WTC11 (cell line): ENCODE data around the gene ABCA3.

Experiments used
- SMAD3 ChIP-seq: sonication (generic); formaldehyde crosslinking; IDR thresholded peaks from 2 replicates; pipeline ENCODE4 v1.8.0; 2022; ENCODE audit warnings: missing genetic modification reagents, mild to moderate bottlenecking, borderline replicate concordance
- TEAD1 ChIP-seq: sonication (generic); formaldehyde crosslinking; IDR thresholded peaks from 2 replicates; pipeline ENCODE4 v1.8.0; 2022; ENCODE audit warnings: mild to moderate bottlenecking, missing genetic modification reagents
- ZBTB21 ChIP-seq: sonication (generic); formaldehyde crosslinking; IDR thresholded peaks from 2 replicates; pipeline ENCODE4 v1.8.1; 2023; ENCODE audit warnings: mild to moderate bottlenecking, missing genetic modification reagents, borderline replicate concordance
- ZNF423 ChIP-seq: fragments of 250-450 bp; sonication (Bioruptor Pico); IDR thresholded peaks from 2 replicates; pipeline ENCODE4 v2.1.2; 2022; ENCODE audit warnings: mild to moderate bottlenecking, moderate library complexity
- TF ChIP-seq, protein P1 (sequence below): fragments of 200-600 bp; IDR thresholded peaks from 2 replicates; pipeline ENCODE4 v1.8.0; 2022; ENCODE audit warnings: antibody characterized with exemption
- TF ChIP-seq, protein P2 (sequence below): sonication (generic); formaldehyde crosslinking; IDR thresholded peaks from 2 replicates; pipeline ENCODE4 v1.8.0; 2023; ENCODE audit warnings: missing genetic modification reagents
- TF ChIP-seq, protein P3 (sequence below): fragments of 250-450 bp; sonication (Bioruptor Pico); IDR thresholded peaks from 2 replicates; pipeline ENCODE4 v1.9.0; 2021; ENCODE audit warnings: mild to moderate bottlenecking

DNA sequence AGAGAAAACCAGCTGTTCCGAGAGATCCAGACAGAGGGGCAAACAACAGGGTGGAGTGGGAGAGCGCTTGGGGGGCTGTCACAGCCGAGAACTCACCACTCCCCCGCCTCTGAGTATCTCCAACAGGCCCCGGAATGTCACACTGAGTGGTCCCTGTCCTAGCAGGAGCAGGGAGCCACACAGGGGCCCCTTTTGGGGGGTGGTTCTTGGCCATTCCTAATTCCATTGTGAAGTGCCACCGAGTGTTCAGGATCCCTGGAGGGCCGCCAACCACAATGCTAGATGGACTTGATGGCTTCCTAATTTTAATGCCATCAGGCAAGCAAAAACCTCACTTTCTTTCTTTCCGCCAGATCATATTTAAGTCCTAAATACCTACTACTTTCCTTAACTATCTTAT, 16.8 kb downstream of the ABCA3 start:
- TF ChIP-seq, protein P1, sequence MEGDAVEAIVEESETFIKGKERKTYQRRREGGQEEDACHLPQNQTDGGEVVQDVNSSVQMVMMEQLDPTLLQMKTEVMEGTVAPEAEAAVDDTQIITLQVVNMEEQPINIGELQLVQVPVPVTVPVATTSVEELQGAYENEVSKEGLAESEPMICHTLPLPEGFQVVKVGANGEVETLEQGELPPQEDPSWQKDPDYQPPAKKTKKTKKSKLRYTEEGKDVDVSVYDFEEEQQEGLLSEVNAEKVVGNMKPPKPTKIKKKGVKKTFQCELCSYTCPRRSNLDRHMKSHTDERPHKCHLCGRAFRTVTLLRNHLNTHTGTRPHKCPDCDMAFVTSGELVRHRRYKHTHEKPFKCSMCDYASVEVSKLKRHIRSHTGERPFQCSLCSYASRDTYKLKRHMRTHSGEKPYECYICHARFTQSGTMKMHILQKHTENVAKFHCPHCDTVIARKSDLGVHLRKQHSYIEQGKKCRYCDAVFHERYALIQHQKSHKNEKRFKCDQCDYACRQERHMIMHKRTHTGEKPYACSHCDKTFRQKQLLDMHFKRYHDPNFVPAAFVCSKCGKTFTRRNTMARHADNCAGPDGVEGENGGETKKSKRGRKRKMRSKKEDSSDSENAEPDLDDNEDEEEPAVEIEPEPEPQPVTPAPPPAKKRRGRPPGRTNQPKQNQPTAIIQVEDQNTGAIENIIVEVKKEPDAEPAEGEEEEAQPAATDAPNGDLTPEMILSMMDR: no peak
- TF ChIP-seq, protein P2, sequence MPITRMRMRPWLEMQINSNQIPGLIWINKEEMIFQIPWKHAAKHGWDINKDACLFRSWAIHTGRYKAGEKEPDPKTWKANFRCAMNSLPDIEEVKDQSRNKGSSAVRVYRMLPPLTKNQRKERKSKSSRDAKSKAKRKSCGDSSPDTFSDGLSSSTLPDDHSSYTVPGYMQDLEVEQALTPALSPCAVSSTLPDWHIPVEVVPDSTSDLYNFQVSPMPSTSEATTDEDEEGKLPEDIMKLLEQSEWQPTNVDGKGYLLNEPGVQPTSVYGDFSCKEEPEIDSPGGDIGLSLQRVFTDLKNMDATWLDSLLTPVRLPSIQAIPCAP (CRISPR knock-in tag): no peak
- no peak for TF ChIP-seq SMAD3 (CRISPR knock-in tag)
- no peak for TF ChIP-seq TEAD1 (CRISPR knock-in tag)
- no peak for TF ChIP-seq ZBTB21
- no peak for TF ChIP-seq ZNF423 (CRISPR knock-in tag)
- TF ChIP-seq, protein P3, sequence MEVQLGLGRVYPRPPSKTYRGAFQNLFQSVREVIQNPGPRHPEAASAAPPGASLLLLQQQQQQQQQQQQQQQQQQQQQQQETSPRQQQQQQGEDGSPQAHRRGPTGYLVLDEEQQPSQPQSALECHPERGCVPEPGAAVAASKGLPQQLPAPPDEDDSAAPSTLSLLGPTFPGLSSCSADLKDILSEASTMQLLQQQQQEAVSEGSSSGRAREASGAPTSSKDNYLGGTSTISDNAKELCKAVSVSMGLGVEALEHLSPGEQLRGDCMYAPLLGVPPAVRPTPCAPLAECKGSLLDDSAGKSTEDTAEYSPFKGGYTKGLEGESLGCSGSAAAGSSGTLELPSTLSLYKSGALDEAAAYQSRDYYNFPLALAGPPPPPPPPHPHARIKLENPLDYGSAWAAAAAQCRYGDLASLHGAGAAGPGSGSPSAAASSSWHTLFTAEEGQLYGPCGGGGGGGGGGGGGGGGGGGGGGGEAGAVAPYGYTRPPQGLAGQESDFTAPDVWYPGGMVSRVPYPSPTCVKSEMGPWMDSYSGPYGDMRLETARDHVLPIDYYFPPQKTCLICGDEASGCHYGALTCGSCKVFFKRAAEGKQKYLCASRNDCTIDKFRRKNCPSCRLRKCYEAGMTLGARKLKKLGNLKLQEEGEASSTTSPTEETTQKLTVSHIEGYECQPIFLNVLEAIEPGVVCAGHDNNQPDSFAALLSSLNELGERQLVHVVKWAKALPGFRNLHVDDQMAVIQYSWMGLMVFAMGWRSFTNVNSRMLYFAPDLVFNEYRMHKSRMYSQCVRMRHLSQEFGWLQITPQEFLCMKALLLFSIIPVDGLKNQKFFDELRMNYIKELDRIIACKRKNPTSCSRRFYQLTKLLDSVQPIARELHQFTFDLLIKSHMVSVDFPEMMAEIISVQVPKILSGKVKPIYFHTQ: no peak
